ENCODE measurements around the gene TMEM154.

The TMEM154 gene

GRCh38 chr4:152697284-152698088, 17.7 kb upstream of the TMEM154 start:
- peaks cover 6% of the 10 kb centered on the region for H3K4me1 ChIP-seq (ENCODE audit: control insufficient read depth, insufficient read depth, low read length)
- no peak overlapping the region for H3K27ac ChIP-seq (ENCODE audit: insufficient read depth, low read depth, low read length, poor library complexity, severe bottlenecking)
- H3K4me3 ChIP-seq (ENCODE audit: insufficient read depth, low read depth, low read length) = no peak overlapping the region
- 90 to 91% methylated on average over 3 of the region's 3 CpGs for whole genome bisulfite sequencing, 2 experiments
- peaks cover 3% of the 10 kb centered on the region for H3K27me3 ChIP-seq (ENCODE audit: control insufficient read depth, insufficient read depth, low read length, poor library complexity, severe bottlenecking)
- no peaks in the 10 kb centered on the region for H3K9me3 ChIP-seq (ENCODE audit: control insufficient read depth, low read length)
- H3K36me3 ChIP-seq (ENCODE audit: control insufficient read depth, insufficient read depth, low read length) = no peaks in the 10 kb centered on the region

GRCh38 chr4:152696764-152697261, 17.0 kb upstream of the TMEM154 start:
- H3K4me1 ChIP-seq (ENCODE audit: control insufficient read depth, insufficient read depth, low read length) = peaks cover 6% of the 10 kb centered on the region
- H3K4me3 ChIP-seq (ENCODE audit: insufficient read depth, low read depth, low read length) = no peak overlapping the region
- no peaks in the 10 kb centered on the region for H3K36me3 ChIP-seq (ENCODE audit: control insufficient read depth, insufficient read depth, low read length)
- H3K27ac ChIP-seq (ENCODE audit: insufficient read depth, low read depth, low read length, poor library complexity, severe bottlenecking) = no peak overlapping the region
- no peaks in the 10 kb centered on the region for H3K9me3 ChIP-seq (ENCODE audit: control insufficient read depth, low read length)
- 75% methylated on average over 5 of the region's 5 CpGs for WGBS, 2 experiments
- H3K27me3 ChIP-seq (ENCODE audit: control insufficient read depth, insufficient read depth, low read length, poor library complexity, severe bottlenecking) = peaks cover 3% of the 10 kb centered on the region

GRCh38 chr4:152693871-152694270, 14.1 kb upstream of the TMEM154 start:
- Histone ChIP-seq H3K27ac (ENCODE audit: insufficient read depth, low read depth, low read length, poor library complexity, severe bottlenecking) (no peak overlapping the region), H3K9me3 (ENCODE audit: control insufficient read depth, low read length) (no peaks in the 10 kb centered on the region), H3K27me3 (ENCODE audit: control insufficient read depth, insufficient read depth, low read length, poor library complexity, severe bottlenecking) (no peaks in the 10 kb centered on the region), H3K36me3 (ENCODE audit: control insufficient read depth, insufficient read depth, low read length) (no peaks in the 10 kb centered on the region), H3K4me3 (ENCODE audit: insufficient read depth, low read depth, low read length) (no peak overlapping the region), H3K4me1 (ENCODE audit: control insufficient read depth, insufficient read depth, low read length) (no peaks in the 10 kb centered on the region)
- WGBS, 2 experiments = 96 to 98% methylated on average over 5 of the region's 5 CpGs

- Histone ChIP-seq H3K4me1 (ENCODE audit: control insufficient read depth, insufficient read depth, low read length) (no peaks in the 10 kb centered on the region), H3K27me3 (ENCODE audit: control insufficient read depth, insufficient read depth, low read length, poor library complexity, severe bottlenecking) (no peaks in the 10 kb centered on the region), H3K9me3 (ENCODE audit: control insufficient read depth, low read length) (no peaks in the 10 kb centered on the region), H3K4me3 (ENCODE audit: insufficient read depth, low read depth, low read length) (no peak overlapping the region), H3K27ac (ENCODE audit: insufficient read depth, low read depth, low read length, poor library complexity, severe bottlenecking) (no peak overlapping the region), H3K36me3 (ENCODE audit: control insufficient read depth, insufficient read depth, low read length) (no peaks in the 10 kb centered on the region)
- 92 to 93% methylated on average over 1 of the region's 1 CpG for WGBS, 2 experiments
Measured at GRCh38 chr4:152691761-152692160, 12.0 kb upstream of the TMEM154 start.

- H3K4me1 ChIP-seq (ENCODE audit: control insufficient read depth, insufficient read depth, low read length) = no peaks in the 10 kb centered on the region
- no peaks in the 10 kb centered on the region for H3K9me3 ChIP-seq (ENCODE audit: control insufficient read depth, low read length)
- H3K4me3 ChIP-seq (ENCODE audit: insufficient read depth, low read depth, low read length) = no peak overlapping the region
- H3K36me3 ChIP-seq (ENCODE audit: control insufficient read depth, insufficient read depth, low read length) = no peaks in the 10 kb centered on the region
- WGBS, 2 experiments = 83 to 92% methylated on average over 4 of the region's 4 CpGs
- no peak overlapping the region for H3K27ac ChIP-seq (ENCODE audit: insufficient read depth, low read depth, low read length, poor library complexity, severe bottlenecking)
- H3K27me3 ChIP-seq (ENCODE audit: control insufficient read depth, insufficient read depth, low read length, poor library complexity, severe bottlenecking) = no peaks in the 10 kb centered on the region
Measured at GRCh38 chr4:152690706-152691651, 11.2 kb upstream of the TMEM154 start.

- Histone ChIP-seq H3K4me1 (ENCODE audit: control insufficient read depth, insufficient read depth, low read length) (no peaks in the 10 kb centered on the region), H3K27ac (ENCODE audit: insufficient read depth, low read depth, low read length, poor library complexity, severe bottlenecking) (no peak overlapping the region), H3K9me3 (ENCODE audit: control insufficient read depth, low read length) (no peaks in the 10 kb centered on the region), H3K36me3 (ENCODE audit: control insufficient read depth, insufficient read depth, low read length) (no peaks in the 10 kb centered on the region), H3K4me3 (ENCODE audit: insufficient read depth, low read depth, low read length) (no peak overlapping the region), H3K27me3 (ENCODE audit: control insufficient read depth, insufficient read depth, low read length, poor library complexity, severe bottlenecking) (no peaks in the 10 kb centered on the region)
- 92 to 93% methylated on average over 6 to 7 of the region's 7 CpGs for WGBS, 2 experiments
Measured at GRCh38 chr4:152689615-152690501, 10.1 kb upstream of the TMEM154 start.

- WGBS, 2 experiments = 89% methylated on average over 2 of the region's 2 CpGs
- H3K4me1 ChIP-seq (ENCODE audit: control insufficient read depth, insufficient read depth, low read length) = no peaks in the 10 kb centered on the region
- no peaks in the 10 kb centered on the region for H3K36me3 ChIP-seq (ENCODE audit: control insufficient read depth, insufficient read depth, low read length)
- no peak overlapping the region for H3K4me3 ChIP-seq (ENCODE audit: insufficient read depth, low read depth, low read length)
- H3K27me3 ChIP-seq (ENCODE audit: control insufficient read depth, insufficient read depth, low read length, poor library complexity, severe bottlenecking) = no peaks in the 10 kb centered on the region
- no peaks in the 10 kb centered on the region for H3K9me3 ChIP-seq (ENCODE audit: control insufficient read depth, low read length)
- no peak overlapping the region for H3K27ac ChIP-seq (ENCODE audit: insufficient read depth, low read depth, low read length, poor library complexity, severe bottlenecking)
Measured at GRCh38 chr4:152687974-152688599, 8.3 kb upstream of the TMEM154 start.

- Histone ChIP-seq H3K9me3 (ENCODE audit: control insufficient read depth, low read length) (no peaks in the 10 kb centered on the region), H3K4me3 (ENCODE audit: insufficient read depth, low read depth, low read length) (no peak overlapping the region), H3K27me3 (ENCODE audit: control insufficient read depth, insufficient read depth, low read length, poor library complexity, severe bottlenecking) (no peaks in the 10 kb centered on the region), H3K36me3 (ENCODE audit: control insufficient read depth, insufficient read depth, low read length) (no peaks in the 10 kb centered on the region), H3K27ac (ENCODE audit: insufficient read depth, low read depth, low read length, poor library complexity, severe bottlenecking) (no peak overlapping the region), H3K4me1 (ENCODE audit: control insufficient read depth, insufficient read depth, low read length) (no peaks in the 10 kb centered on the region)
- 82 to 83% methylated on average over 8 of the region's 8 CpGs for WGBS, 2 experiments
Measured at GRCh38 chr4:152686452-152687013, 6.7 kb upstream of the TMEM154 start.

GRCh38 chr4:152684587-152684986, 4.8 kb upstream of the TMEM154 start:
- Histone ChIP-seq H3K4me1 (ENCODE audit: control insufficient read depth, insufficient read depth, low read length) (no peaks in the 10 kb centered on the region), H3K36me3 (ENCODE audit: control insufficient read depth, insufficient read depth, low read length) (no peaks in the 10 kb centered on the region), H3K9me3 (ENCODE audit: control insufficient read depth, low read length) (no peaks in the 10 kb centered on the region), H3K27ac (ENCODE audit: insufficient read depth, low read depth, low read length, poor library complexity, severe bottlenecking) (no peak overlapping the region), H3K27me3 (ENCODE audit: control insufficient read depth, insufficient read depth, low read length, poor library complexity, severe bottlenecking) (peaks cover 13% of the 10 kb centered on the region), H3K4me3 (ENCODE audit: insufficient read depth, low read depth, low read length) (no peak overlapping the region)
- WGBS, 2 experiments = 95 to 100% methylated on average over 2 of the region's 2 CpGs
